ENCODE measurements around the gene SNRPE.
A peak's percentile ranks its signal among the peaks of the same experiment; 100 is the strongest.

DNA sequence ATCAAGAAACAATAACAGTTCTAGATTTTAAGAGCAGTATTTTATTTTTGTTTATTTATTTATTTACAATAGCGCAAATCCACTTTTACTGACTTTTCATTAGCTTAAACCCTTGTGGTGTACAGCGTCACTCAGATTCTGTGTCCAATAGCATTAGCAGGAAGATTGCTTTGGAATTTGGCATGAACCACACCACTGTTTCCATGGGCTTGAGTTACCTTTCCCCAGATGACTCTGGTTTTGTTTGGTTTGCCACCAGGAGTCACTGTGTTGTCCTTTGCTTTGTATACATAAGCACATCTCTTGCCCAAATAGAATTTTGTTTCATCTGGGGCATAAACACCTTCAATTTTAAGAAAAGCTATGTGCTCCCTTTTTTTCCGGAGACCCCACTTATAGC, 25.9 kb upstream of the SNRPE start:
- TF ChIP-seq PLSCR1 (CRISPR knock-in tag; IDR thresholded peaks at IDR 0.05; ENCODE audit: borderline replicate concordance) (no peak), POLR2A (IDR thresholded peaks at IDR 0.05; ENCODE audit: insufficient read depth in 1 of 2, low read depth in 2 of 2, low read length in 2 of 2) (no peak), CAMTA2 (CRISPR knock-in tag; IDR thresholded peaks at IDR 0.05; ENCODE audit: borderline replicate concordance) (no peak), DMTF1 (CRISPR knock-in tag; IDR thresholded peaks at IDR 0.05) (no peak), CTCF (CRISPR knock-in tag; IDR thresholded peaks at IDR 0.05) (0 out of 2 replicates have a peak, but pooled peaks have one; percentile 7), RBAK (CRISPR knock-in tag; IDR thresholded peaks at IDR 0.05) (no peak), GABPB1 (CRISPR knock-in tag; IDR thresholded peaks at IDR 0.05) (no peak), SP1 (IDR thresholded peaks at IDR 0.05) (no peak), SP1 (CRISPR knock-in tag; IDR thresholded peaks at IDR 0.05) (no peak)
- TF ChIP-seq, protein P1, sequence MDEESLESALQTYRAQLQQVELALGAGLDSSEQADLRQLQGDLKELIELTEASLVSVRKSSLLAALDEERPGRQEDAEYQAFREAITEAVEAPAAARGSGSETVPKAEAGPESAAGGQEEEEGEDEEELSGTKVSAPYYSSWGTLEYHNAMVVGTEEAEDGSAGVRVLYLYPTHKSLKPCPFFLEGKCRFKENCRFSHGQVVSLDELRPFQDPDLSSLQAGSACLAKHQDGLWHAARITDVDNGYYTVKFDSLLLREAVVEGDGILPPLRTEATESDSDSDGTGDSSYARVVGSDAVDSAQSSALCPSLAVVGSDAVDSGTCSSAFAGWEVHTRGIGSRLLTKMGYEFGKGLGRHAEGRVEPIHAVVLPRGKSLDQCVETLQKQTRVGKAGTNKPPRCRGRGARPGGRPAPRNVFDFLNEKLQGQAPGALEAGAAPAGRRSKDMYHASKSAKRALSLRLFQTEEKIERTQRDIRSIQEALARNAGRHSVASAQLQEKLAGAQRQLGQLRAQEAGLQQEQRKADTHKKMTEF (CRISPR knock-in tag; IDR thresholded peaks at IDR 0.05) = no peak
- TF ChIP-seq, protein P2, sequence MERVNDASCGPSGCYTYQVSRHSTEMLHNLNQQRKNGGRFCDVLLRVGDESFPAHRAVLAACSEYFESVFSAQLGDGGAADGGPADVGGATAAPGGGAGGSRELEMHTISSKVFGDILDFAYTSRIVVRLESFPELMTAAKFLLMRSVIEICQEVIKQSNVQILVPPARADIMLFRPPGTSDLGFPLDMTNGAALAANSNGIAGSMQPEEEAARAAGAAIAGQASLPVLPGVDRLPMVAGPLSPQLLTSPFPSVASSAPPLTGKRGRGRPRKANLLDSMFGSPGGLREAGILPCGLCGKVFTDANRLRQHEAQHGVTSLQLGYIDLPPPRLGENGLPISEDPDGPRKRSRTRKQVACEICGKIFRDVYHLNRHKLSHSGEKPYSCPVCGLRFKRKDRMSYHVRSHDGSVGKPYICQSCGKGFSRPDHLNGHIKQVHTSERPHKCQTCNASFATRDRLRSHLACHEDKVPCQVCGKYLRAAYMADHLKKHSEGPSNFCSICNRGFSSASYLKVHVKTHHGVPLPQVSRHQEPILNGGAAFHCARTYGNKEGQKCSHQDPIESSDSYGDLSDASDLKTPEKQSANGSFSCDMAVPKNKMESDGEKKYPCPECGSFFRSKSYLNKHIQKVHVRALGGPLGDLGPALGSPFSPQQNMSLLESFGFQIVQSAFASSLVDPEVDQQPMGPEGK (CRISPR knock-in tag; IDR thresholded peaks at IDR 0.05) = no peak
- TF ChIP-seq, protein P3, sequence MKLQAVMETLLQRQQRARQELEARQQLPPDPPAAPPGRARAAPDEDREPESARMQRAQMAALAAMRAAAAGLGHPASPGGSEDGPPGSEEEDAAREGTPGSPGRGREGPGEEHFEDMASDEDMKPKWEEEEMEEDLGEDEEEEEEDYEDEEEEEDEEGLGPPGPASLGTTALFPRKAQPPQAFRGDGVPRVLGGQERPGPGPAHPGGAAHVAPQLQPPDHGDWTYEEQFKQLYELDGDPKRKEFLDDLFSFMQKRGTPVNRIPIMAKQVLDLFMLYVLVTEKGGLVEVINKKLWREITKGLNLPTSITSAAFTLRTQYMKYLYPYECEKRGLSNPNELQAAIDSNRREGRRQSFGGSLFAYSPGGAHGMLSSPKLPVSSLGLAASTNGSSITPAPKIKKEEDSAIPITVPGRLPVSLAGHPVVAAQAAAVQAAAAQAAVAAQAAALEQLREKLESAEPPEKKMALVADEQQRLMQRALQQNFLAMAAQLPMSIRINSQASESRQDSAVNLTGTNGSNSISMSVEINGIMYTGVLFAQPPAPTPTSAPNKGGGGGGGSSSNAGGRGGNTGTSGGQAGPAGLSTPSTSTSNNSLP (IDR thresholded peaks at IDR 0.05; ENCODE audit: low read depth, low read length) = no peak

Data from HepG2 (cell line).